OCI-LY7 (cell line): Measurements from ENCODE around the gene SAMD13.

Source experiments
- EZH2phosphoT487 ChIP-seq: fragments of 200-600 bp; sonication (generic); IDR thresholded peaks from 2 replicates; pipeline ENCODE4 v1.6.1; 2018; ENCODE audit warnings: low read depth, borderline replicate concordance, mild to moderate bottlenecking, mixed run types, antibody characterized with exemption, low read length, moderate library complexity, mixed read lengths
- TF ChIP-seq, protein P1 (sequence below): fragments of 200-600 bp; sonication (generic); conservative IDR thresholded peaks from 2 replicates; pipeline ENCODE4 v1.5.1; 2014; ENCODE audit warnings: mild to moderate bottlenecking, antibody characterized with exemption, low read length, moderate library complexity, mixed read lengths

DNA sequence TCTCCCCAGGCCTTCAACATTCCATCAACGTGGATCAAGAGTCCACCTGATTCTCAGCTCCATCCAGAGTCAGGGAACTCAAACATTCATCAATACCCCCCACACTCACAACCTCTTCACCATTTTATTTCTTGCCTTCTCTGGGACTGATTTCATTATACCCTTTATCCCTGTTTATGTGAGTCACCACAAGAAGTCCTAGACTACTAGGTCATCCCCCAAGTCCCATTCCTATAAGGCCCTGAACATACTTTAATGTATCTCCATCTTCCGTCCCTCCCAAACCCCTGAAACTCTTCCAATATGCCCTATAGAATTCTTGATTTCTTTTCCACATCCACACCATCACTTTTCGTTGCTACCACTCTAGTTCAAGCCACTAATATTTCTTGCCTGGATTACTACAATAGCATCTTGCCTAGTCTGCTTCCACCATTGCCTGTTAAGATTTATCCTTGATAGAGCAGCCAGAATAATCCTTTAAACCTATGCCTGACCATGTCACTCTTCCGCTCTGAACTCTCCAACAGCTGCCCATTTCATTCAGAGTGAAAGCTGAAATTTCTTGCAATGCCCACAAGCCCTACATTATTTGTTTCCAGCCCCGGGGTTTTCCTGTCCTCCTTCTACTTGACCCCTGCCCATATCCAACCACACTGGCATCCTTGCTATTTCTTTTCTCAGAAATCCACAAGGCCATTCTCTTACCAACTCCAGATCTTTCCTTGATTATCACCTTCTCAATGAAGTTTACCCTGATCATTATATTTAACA, 9.4 kb upstream of the SAMD13 start:
- TF ChIP-seq, protein P1, sequence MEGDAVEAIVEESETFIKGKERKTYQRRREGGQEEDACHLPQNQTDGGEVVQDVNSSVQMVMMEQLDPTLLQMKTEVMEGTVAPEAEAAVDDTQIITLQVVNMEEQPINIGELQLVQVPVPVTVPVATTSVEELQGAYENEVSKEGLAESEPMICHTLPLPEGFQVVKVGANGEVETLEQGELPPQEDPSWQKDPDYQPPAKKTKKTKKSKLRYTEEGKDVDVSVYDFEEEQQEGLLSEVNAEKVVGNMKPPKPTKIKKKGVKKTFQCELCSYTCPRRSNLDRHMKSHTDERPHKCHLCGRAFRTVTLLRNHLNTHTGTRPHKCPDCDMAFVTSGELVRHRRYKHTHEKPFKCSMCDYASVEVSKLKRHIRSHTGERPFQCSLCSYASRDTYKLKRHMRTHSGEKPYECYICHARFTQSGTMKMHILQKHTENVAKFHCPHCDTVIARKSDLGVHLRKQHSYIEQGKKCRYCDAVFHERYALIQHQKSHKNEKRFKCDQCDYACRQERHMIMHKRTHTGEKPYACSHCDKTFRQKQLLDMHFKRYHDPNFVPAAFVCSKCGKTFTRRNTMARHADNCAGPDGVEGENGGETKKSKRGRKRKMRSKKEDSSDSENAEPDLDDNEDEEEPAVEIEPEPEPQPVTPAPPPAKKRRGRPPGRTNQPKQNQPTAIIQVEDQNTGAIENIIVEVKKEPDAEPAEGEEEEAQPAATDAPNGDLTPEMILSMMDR, result no peak
- no peak for TF ChIP-seq EZH2phosphoT487
